K562 (cell line): ENCODE data around the gene TRDMT1. TPM values are rescaled to one million over a fixed set of nuclear protein-coding genes. Genes with fewer than 3 reads are reported as not detected.

ENCODE experiments used
- ATAC-seq: fragments of 200-7000 bp; cut with Tn5 transposase; 3 replicates; pipeline ENCODE4 v1.9.1; 2020; ENCODE audit warnings: moderate library complexity
- BruUV-seq: library from RNA; stranded (reverse); fragments of 400-500 nt; replicated peaks from 2 replicates; lab custom pipeline; 2021; lab: Mats Ljungman, UMichigan
- CTCF ChIA-PET: fragments of 300-600 bp; formaldehyde crosslinking; extraction: SDS; loops from one replicate; lab custom pipeline; 2021; ENCODE audit warnings: low intra/inter-chr PET ratio; lab: Yijun Ruan, JAX
- POLR2A ChIA-PET: fragments of 300-600, 350-650 bp; sonication (Branson Sonifier 250); formaldehyde crosslinking; extraction: SDS; loops from one replicate; lab custom pipeline; 2021; ENCODE audit warnings: antibody characterized with exemption, inconsistent platforms; lab: Yijun Ruan, JAX
- DNase-seq, 4 experiments: peaks; one replicate each; pipeline versions ENCODE4 v3.0.0 to v3.0.0-alpha.2; 2011 to 2018; ENCODE audit warnings: low spot score in 3 of 4, mixed read lengths in 3 of 4; ENCODE audit errors: extremely low read depth in 1 of 4
- FAIRE-seq: peaks from 2 replicates; lab custom pipeline; 2011; peaks lifted over from hg19 to GRCh38; lab: Jason Lieb, UNC
- H2AFZ ChIP-seq: 2 replicates; pipeline ENCODE4 v1.6.0; 2011; ENCODE audit warnings: low read depth, low read length, control low read depth, inconsistent platforms
- H3K27ac ChIP-seq: fragments of 200-600 bp; 3 replicates; pipeline ENCODE4 v1.8.0; 2011; ENCODE audit warnings: low read depth, mild to moderate bottlenecking, control low read depth, inconsistent platforms, low read length, moderate library complexity, mixed read lengths; ENCODE audit errors: extremely low read depth
- H3K27me3 ChIP-seq, 2 experiments: fragments of 300-600 bp in 1 of 2; 2 replicates in 1 of 2; 3 replicates in 1 of 2; pipeline versions ENCODE4 v1.6.0 to v1.8.0; 2011; ENCODE audit warnings: inconsistent platforms in 2 of 2, low read length in 2 of 2, mild to moderate bottlenecking in 1 of 2, mixed read lengths in 1 of 2, moderate library complexity in 1 of 2; ENCODE audit not compliant: control insufficient read depth in 2 of 2, insufficient read depth in 2 of 2
- H3K36me3 ChIP-seq: fragments of 300-600 bp; 3 replicates; pipeline ENCODE4 v1.8.0; 2011; ENCODE audit warnings: mild to moderate bottlenecking, low read length, inconsistent platforms; ENCODE audit not compliant: control insufficient read depth, insufficient read depth
- H3K4me1 ChIP-seq, 2 experiments: fragments of 200-600 bp in 1 of 2; replicated peaks in 1 of 2; 2 replicates in 1 of 2; 3 replicates in 1 of 2; pipeline versions ENCODE4 v1.5.1 to v1.8.0; 2011; ENCODE audit warnings: inconsistent platforms in 2 of 2, low read length in 2 of 2, mild to moderate bottlenecking in 1 of 2, mixed read lengths in 1 of 2, moderate library complexity in 1 of 2; ENCODE audit not compliant: control insufficient read depth in 2 of 2, insufficient read depth in 2 of 2
- H3K4me2 ChIP-seq: 2 replicates; pipeline ENCODE4 v1.6.1; 2011; ENCODE audit warnings: low read length, control low read depth, inconsistent platforms, mixed read lengths; ENCODE audit not compliant: insufficient read depth
- H3K4me3 ChIP-seq: fragments of 200-600 bp; sonication (generic), shearing (Covaris generic); 2 replicates; pipeline ENCODE4 v1.5.1; 2016; ENCODE audit warnings: control low read depth, inconsistent platforms
- H3K79me2 ChIP-seq: fragments of 200-600 bp; 3 replicates; pipeline ENCODE4 v1.8.0; 2011; ENCODE audit warnings: low read length, inconsistent platforms; ENCODE audit not compliant: control insufficient read depth, insufficient read depth
- H3K9ac ChIP-seq, 2 experiments: 2 replicates each; pipeline versions ENCODE4 v1.6.0 to v1.6.1; 2011; ENCODE audit warnings: low read depth in 2 of 2, low read length in 2 of 2, control low read depth in 1 of 2, inconsistent platforms in 1 of 2, mild to moderate bottlenecking in 1 of 2, mixed read lengths in 1 of 2; ENCODE audit not compliant: insufficient read depth in 1 of 2
- H3K9me1 ChIP-seq: one replicate; pipeline ENCODE4 v1.6.0; 2011; ENCODE audit warnings: inconsistent platforms, mild to moderate bottlenecking, low read length, moderate library complexity; ENCODE audit not compliant: control insufficient read depth, insufficient read depth
- H3K9me3 ChIP-seq: replicated peaks from 2 replicates; pipeline ENCODE4 v1.5.1; 2011; ENCODE audit warnings: low read depth, low read length, inconsistent platforms; ENCODE audit not compliant: control insufficient read depth, insufficient read depth
- H4K20me1 ChIP-seq: replicated peaks from 2 replicates; pipeline ENCODE4 v1.6.1; 2011; ENCODE audit warnings: low read length, inconsistent platforms, mixed read lengths; ENCODE audit not compliant: control insufficient read depth, insufficient read depth
- ATF2 ChIP-seq: sonication (generic); formaldehyde crosslinking; IDR thresholded peaks from 2 replicates; pipeline ENCODE4 v1.8.1; 2022; ENCODE audit warnings: missing genetic modification reagents
- ATF3 ChIP-seq, 2 experiments: fragments of 450-650 bp in 1 of 2; sonication (generic) in 1 of 2; formaldehyde crosslinking in 1 of 2; IDR thresholded peaks in 1 of 2; conservative IDR thresholded peaks in 1 of 2; 2 replicates each; pipeline versions ENCODE4 v1.6.1 to v1.8.1; 2016 to 2023; ENCODE audit warnings: mild to moderate bottlenecking in 2 of 2, moderate library complexity in 2 of 2, inconsistent platforms in 1 of 2, missing genetic modification reagents in 1 of 2
- CBFA2T3 ChIP-seq: fragments of 450-650 bp; IDR thresholded peaks from 2 replicates; pipeline ENCODE4 v1.6.1; 2017
- CTCFL ChIP-seq: IDR thresholded peaks from 2 replicates; pipeline ENCODE4 v1.6.1; 2011; ENCODE audit warnings: borderline replicate concordance, low read depth, mild to moderate bottlenecking, moderate library complexity, low read length; ENCODE audit not compliant: insufficient read depth, poor library complexity, severe bottlenecking
- E2F5 ChIP-seq: sonication (generic); formaldehyde crosslinking; IDR thresholded peaks from 2 replicates; pipeline ENCODE4 v1.8.0; 2022; ENCODE audit warnings: mild to moderate bottlenecking, missing genetic modification reagents
- FOXP4 ChIP-seq: sonication (generic); formaldehyde crosslinking; IDR thresholded peaks from 2 replicates; pipeline ENCODE4 v1.8.0; 2022; ENCODE audit warnings: mild to moderate bottlenecking, missing genetic modification reagents, borderline replicate concordance
- HMG20B ChIP-seq: fragments of 250-450 bp; sonication (Bioruptor Pico); IDR thresholded peaks from 2 replicates; pipeline ENCODE4 v1.5.0; 2021; ENCODE audit warnings: mild to moderate bottlenecking
- PHB ChIP-seq: fragments of 250-450 bp; sonication (Bioruptor Pico); IDR thresholded peaks from 2 replicates; pipeline ENCODE4 v1.5.0; 2021
- PHB2 ChIP-seq: fragments of 450-650 bp; IDR thresholded peaks from 2 replicates; pipeline ENCODE4 v1.6.1; 2017; ENCODE audit warnings: low read depth
- RAD51 ChIP-seq: fragments of 450-650 bp; IDR thresholded peaks from 2 replicates; pipeline ENCODE4 v1.7.1; 2016; ENCODE audit warnings: low read depth, mild to moderate bottlenecking, borderline replicate concordance
- RB1 ChIP-seq: fragments of 450-650 bp; IDR thresholded peaks from 2 replicates; pipeline ENCODE4 v1.6.1; 2017; ENCODE audit warnings: low read depth, mild to moderate bottlenecking
- SMAD1 ChIP-seq: fragments of 150-350 bp; IDR thresholded peaks from 2 replicates; pipeline ENCODE4 v1.6.1; 2014; ENCODE audit warnings: low read length, low read depth; ENCODE audit not compliant: partially characterized antibody
- TOE1 ChIP-seq, 2 experiments: fragments of 450-650 bp in 1 of 2; sonication (generic) in 1 of 2; formaldehyde crosslinking in 1 of 2; IDR thresholded peaks; 2 replicates each; pipeline versions ENCODE4 v1.7.1 to v1.8.0; 2016 to 2022; ENCODE audit warnings: borderline replicate concordance in 2 of 2, mild to moderate bottlenecking in 2 of 2, antibody characterized with exemption in 1 of 2, inconsistent platforms in 1 of 2, low read depth in 1 of 2, missing genetic modification reagents in 1 of 2, moderate library complexity in 1 of 2
- ZNF408 ChIP-seq: fragments of 250-450 bp; sonication (Bioruptor Pico); IDR thresholded peaks from 2 replicates; pipeline ENCODE4 v1.4.0; 2020; ENCODE audit warnings: low read depth, mild to moderate bottlenecking, moderate library complexity
- WGBS: fragments of 100-300 bp; shearing (Covaris generic); methylation state at CpG from one replicate; pipeline ENCODE4 v1.1.6; 2016; ENCODE audit warnings: low coverage, mixed read lengths; ENCODE audit not compliant: insufficient coverage; ENCODE audit errors: missing lambda C conversion rate; 5-methylcytosine and 5-hydroxymethylcytosine counted together
- in situ Hi-C: fragments of 300-500 bp; cut with MboI; formaldehyde crosslinking; loops from 4 replicates; pipeline ENCODE4 v1.15.0; 2018; ENCODE audit warnings: inconsistent platforms, mixed read lengths
- intact Hi-C: fragments of 100-400 bp; cut with micrococcal nuclease; formaldehyde crosslinking; loops from 2 replicates; pipeline ENCODE4 v1.14.2; 2022
- polyA plus RNA-seq, 8 experiments: library from polyadenylated mRNA; depleted of rRNA in 4 of 8; stranded (reverse) in 5 of 8; unstranded in 3 of 8; fragments of >200 nt; fragmentation: Nextera tagmentation in 2 of 8; fragmentation: Illumina TruSeq in 1 of 8; extraction: Ambion mirVana in 2 of 8; extraction: Trizol in 1 of 8; gene quantifications; 2 replicates each; pipeline versions ENCODE4 v1.2.1 to v1.2.3, GENCODE V29; 2011 to 2014; ENCODE audit warnings: inconsistent platforms in 1 of 8, missing spikeins in 1 of 8
- total RNA-seq, 7 experiments: library from RNA; depleted of rRNA in 6 of 7; stranded (reverse); fragments of >200 nt in 6 of 7; fragmentation: Illumina TruSeq in 2 of 7; extraction: Trizol in 2 of 7; gene quantifications; 2 replicates each; pipeline versions ENCODE4 v1.2.1 to v1.2.3, GENCODE V29; 2011 to 2021; ENCODE audit warnings: low replicate concordance in 1 of 7

Gene TRDMT1
- total and polyA plus RNA-seq, 9 of the 15 experiments (the other 6 are each of a cell fraction or from before 2014, with no cell fraction given), result 5.4 to 12.6 (median 9.3) TPM

- FAIRE-seq (no peak), ATAC-seq (no peak), DNase-seq (peak in 2 of 4 experiments; percentile 7 to 31)
- intact Hi-C loops, result loop anchor here (10.0 kb wide), 1 partner anchor 146 kb away; no protein-coding TSS in a partner anchor
- in situ Hi-C loops, result no loop called here
- no peaks in the 10 kb centered on the region for H4K20me1 ChIP-seq
- H3K9me3 ChIP-seq, result no peaks in the 10 kb centered on the region
- WGBS, result 62% methylated on average over 9 of the region's 9 CpGs
- H3K4me2 ChIP-seq, result no peak overlapping the region
- H2AFZ ChIP-seq, result no peak overlapping the region
- H3K27me3 ChIP-seq, result no peaks in the 10 kb centered on the region
- no peaks in the 10 kb centered on the region for H3K36me3 ChIP-seq
- H3K4me1 ChIP-seq, result no peaks in the 10 kb centered on the region
- ChIA-PET POLR2A (no interaction called here), CTCF (no interaction called here)
- no peak overlapping the region for H3K9ac ChIP-seq
- no peaks in the 10 kb centered on the region for H3K79me2 ChIP-seq
- no peak overlapping the region for H3K4me3 ChIP-seq
- H3K27ac ChIP-seq, result no peak overlapping the region
- no TSS peak for BruUV-seq
- no peaks in the 10 kb centered on the region for H3K9me1 ChIP-seq
- no peak for TF ChIP-seq PHB2
- TF ChIP-seq FOXP4 (CRISPR knock-in tag), result no peak
- no peak for TF ChIP-seq RAD51
- no peak for TF ChIP-seq SMAD1
- TF ChIP-seq RB1, result no peak
- no peak for TF ChIP-seq CTCFL
- TF ChIP-seq ZNF408 (CRISPR knock-in tag), result no peak
- no peak for TF ChIP-seq HMG20B (CRISPR knock-in tag)
- no peak for TF ChIP-seq TOE1 (IDR thresholded peaks at IDR 0.05; ENCODE audit: borderline replicate concordance)
- no peak for TF ChIP-seq TOE1 (CRISPR knock-in tag; IDR thresholded peaks at IDR 0.05; ENCODE audit: borderline replicate concordance, low read depth)
- no peak for TF ChIP-seq PHB (CRISPR knock-in tag)
- TF ChIP-seq ATF3 (IDR thresholded peaks at IDR 0.05), result 0 out of 2 replicates have a peak, but pooled peaks have one; percentile 17
- TF ChIP-seq ATF3 (CRISPR knock-in tag; conservative IDR thresholded peaks at IDR 0.05), result no peak
- peak; percentile 12; the same call in 1 of the 2 replicates for TF ChIP-seq CBFA2T3
- TF ChIP-seq E2F5 (CRISPR knock-in tag), result no peak
- TF ChIP-seq ATF2 (CRISPR knock-in tag), result no peak
Observed at GRCh38 chr10:17100586-17100985, 100.9 kb downstream of the TRDMT1 start.
